CD14-positive monocyte (primary cell): ENCODE results near the gene PLXDC2. TPM values are rescaled to one million over a fixed set of nuclear protein-coding genes. Genes with fewer than 3 reads are reported as not detected.
A peak's percentile ranks its signal among the peaks of the same experiment; 100 is the strongest.

Experiments
- DNase-seq, 3 donors: peaks; one replicate each; pipeline ENCODE4 v3.0.0-alpha.2; 2011 to 2022
- H2AFZ ChIP-seq: 2 replicates; pipeline ENCODE4 v1.6.0; 2012; ENCODE audit warnings: mild to moderate bottlenecking, low read depth, low read length, inconsistent platforms; ENCODE audit not compliant: insufficient read depth, poor library complexity, severe bottlenecking
- H3K27ac ChIP-seq, 2 donors: 1 replicate in 1 of 2; 2 replicates in 1 of 2; pipeline ENCODE4 v1.5.1; 2012 to 2013; ENCODE audit warnings: low read length in 2 of 2, control low read depth in 1 of 2, inconsistent platforms in 1 of 2, low read depth in 1 of 2, mild to moderate bottlenecking in 1 of 2
- H3K27me3 ChIP-seq, 2 donors: one replicate each; pipeline versions ENCODE4 v1.6.0 to v1.6.1; 2011 to 2013; ENCODE audit warnings: low read length in 2 of 2; ENCODE audit not compliant: control insufficient read depth in 2 of 2, insufficient read depth in 2 of 2
- H3K36me3 ChIP-seq, 2 donors: replicated peaks in 1 of 2; 1 replicate in 1 of 2; 2 replicates in 1 of 2; pipeline versions ENCODE4 v1.5.1 to v1.6.1; 2012 to 2013; ENCODE audit warnings: low read length in 2 of 2, control low read depth in 1 of 2, inconsistent platforms in 1 of 2, mild to moderate bottlenecking in 1 of 2; ENCODE audit not compliant: insufficient read depth in 2 of 2, control insufficient read depth in 1 of 2
- H3K4me1 ChIP-seq, 2 donors: 1 replicate in 1 of 2; 2 replicates in 1 of 2; pipeline versions ENCODE4 v1.5.1 to v1.6.1; 2012 to 2013; ENCODE audit warnings: low read length in 2 of 2, control low read depth in 1 of 2, inconsistent platforms in 1 of 2, mild to moderate bottlenecking in 1 of 2, moderate library complexity in 1 of 2; ENCODE audit not compliant: insufficient read depth in 2 of 2, control insufficient read depth in 1 of 2
- H3K4me2 ChIP-seq: replicated peaks from 2 replicates; pipeline ENCODE3; 2012; ENCODE audit warnings: low read length, moderate library complexity, mild to moderate bottlenecking; ENCODE audit not compliant: poor library complexity, severe bottlenecking; ENCODE audit errors: extremely low read depth
- H3K4me3 ChIP-seq, 3 experiments: fragments of 200-600 bp in 1 of 3; sonication (generic) in 1 of 3; replicated peaks in 1 of 3; 1 replicate in 2 of 3; 2 replicates in 1 of 3; pipeline ENCODE4 v1.5.1; 2011 to 2013; ENCODE audit warnings: low read length in 3 of 3, mild to moderate bottlenecking in 3 of 3, control low read depth in 2 of 3, low read depth in 2 of 3, inconsistent platforms in 1 of 3, moderate library complexity in 1 of 3
- H3K79me2 ChIP-seq: 2 replicates; pipeline ENCODE4 v1.6.0; 2012; ENCODE audit warnings: mild to moderate bottlenecking, control low read depth, inconsistent platforms, low read length, moderate library complexity; ENCODE audit not compliant: insufficient read depth
- H3K9ac ChIP-seq: 2 replicates; pipeline ENCODE4 v1.6.0; 2017; ENCODE audit warnings: low read length, mild to moderate bottlenecking; ENCODE audit not compliant: insufficient read depth, poor library complexity, severe bottlenecking
- H3K9me3 ChIP-seq, 2 donors: replicated peaks in 1 of 2; 1 replicate in 1 of 2; 2 replicates in 1 of 2; pipeline versions ENCODE4 v1.5.1 to v1.6.1; 2012 to 2013; ENCODE audit warnings: low read length in 2 of 2, control low read depth in 1 of 2; ENCODE audit not compliant: control insufficient read depth in 1 of 2, insufficient read depth in 1 of 2
- H4K20me1 ChIP-seq: 2 replicates; pipeline ENCODE4 v1.6.0; 2012; ENCODE audit warnings: mild to moderate bottlenecking, low read length, control low read depth, moderate library complexity; ENCODE audit not compliant: insufficient read depth
- H3K27ac Mint-ChIP-seq, 7 donors: one replicate each; pipeline ENCODE4 v1.8.0; 2020; ENCODE audit warnings: mild to moderate bottlenecking in 7 of 7, mixed read lengths in 7 of 7, moderate library complexity in 6 of 7, inconsistent platforms in 2 of 7
- H3K27me3 Mint-ChIP-seq, 3 donors: one replicate each; pipeline ENCODE4 v1.8.0; 2021 to 2022; ENCODE audit warnings: low read depth in 3 of 3, mild to moderate bottlenecking in 3 of 3, mixed read lengths in 3 of 3, moderate library complexity in 3 of 3, inconsistent platforms in 1 of 3
- H3K36me3 Mint-ChIP-seq, 2 donors: one replicate each; pipeline ENCODE4 v1.8.0; 2020; ENCODE audit warnings: mixed read lengths in 2 of 2, inconsistent platforms in 1 of 2, mild to moderate bottlenecking in 1 of 2
- H3K4me1 Mint-ChIP-seq: one replicate; pipeline ENCODE4 v1.8.0; 2020; ENCODE audit warnings: mild to moderate bottlenecking, mixed read lengths
- H3K4me3 Mint-ChIP-seq, 2 donors: one replicate each; pipeline ENCODE4 v1.8.0; 2020; ENCODE audit warnings: mild to moderate bottlenecking in 2 of 2, mixed read lengths in 2 of 2, moderate library complexity in 1 of 2
- H3K9me3 Mint-ChIP-seq, 7 donors: one replicate each; pipeline ENCODE4 v1.8.0; 2020 to 2022; ENCODE audit warnings: mixed read lengths in 7 of 7, mild to moderate bottlenecking in 6 of 7, moderate library complexity in 6 of 7, inconsistent platforms in 2 of 7
- CTCF ChIP-seq: fragments of 200-600 bp; IDR thresholded peaks from one replicate; pipeline ENCODE4 v1.8.0; 2022; ENCODE audit warnings: antibody characterized with exemption, mild to moderate bottlenecking
- WGBS: methylation state at CpG from one replicate; pipeline ENCODE4 v1.1.5; 2013; ENCODE audit warnings: missing lambda C conversion rate; ENCODE audit not compliant: insufficient coverage; 5-methylcytosine and 5-hydroxymethylcytosine counted together
- intact Hi-C, 2 donors: fragments of 100-400 bp; cut with micrococcal nuclease; formaldehyde crosslinking; loops; one replicate each; pipeline versions ENCODE4 v1.15.0 to v1.15.1; 2023
- polyA plus RNA-seq, 3 donors: library from polyadenylated mRNA; depleted of rRNA in 1 of 3; unstranded in 2 of 3; stranded (reverse) in 1 of 3; fragments of 300-500 nt in 2 of 3; fragments of >200 nt in 1 of 3; fragmentation: Illumina TruSeq in 2 of 3; gene quantifications; 1 replicate in 2 of 3; 2 replicates in 1 of 3; pipeline ENCODE4 v1.2.3, GENCODE V29; 2012 to 2021

Gene PLXDC2
- polyA plus RNA-seq, 3 donors: 37.5 to 128 (median 93.6) TPM

- WGBS: 100% methylated on average over 1 of the region's 1 CpG
- no peaks in the 10 kb centered on the region for H4K20me1 ChIP-seq
- H3K4me3 ChIP-seq: no peak overlapping the region
- no peak overlapping the region for H3K27ac ChIP-seq
- intact Hi-C loops: no loop called here
- peak; percentile 48 for TF ChIP-seq CTCF
- Mint-ChIP-seq H3K27ac (no peak overlapping the region), H3K36me3 (no peaks in the 10 kb centered on the region), H3K9me3 (peaks cover 0 to 3% (median 0%) of the 10 kb centered on the region in 7 donors), H3K4me1 (peaks cover 12% of the 10 kb centered on the region), H3K27me3 (peaks cover 6 to 11% (median 8%) of the 10 kb centered on the region in 3 donors), H3K4me3 (no peak overlapping the region)
- peak in 1 of 3 donors; percentile 29 for DNase-seq
- peaks cover 14% of the 10 kb centered on the region for H3K79me2 ChIP-seq
- no peak overlapping the region for H3K9ac ChIP-seq
- no peaks in the 10 kb centered on the region for H3K27me3 ChIP-seq
- no peaks in the 10 kb centered on the region for H3K9me3 ChIP-seq
- H3K4me1 ChIP-seq: peaks cover 10 to 13% of the 10 kb centered on the region in 2 donors
- no peaks in the 10 kb centered on the region for H3K36me3 ChIP-seq
- no peak overlapping the region for H2AFZ ChIP-seq
- no peak overlapping the region for H3K4me2 ChIP-seq
Measured at GRCh38 chr10:19811540-19811939, 4.7 kb upstream of the PLXDC2 start.

- WGBS: no CpG with 5 or more reads among the region's 3 CpGs
- intact Hi-C loops: no loop called here
- H2AFZ ChIP-seq: no peak overlapping the region
Measured at GRCh38 chr10:19812976-19813375, 3.3 kb upstream of the PLXDC2 start.

More at GRCh38 chr10:19812976-19813375, 3.3 kb upstream of the PLXDC2 start:
- Histone ChIP-seq H3K79me2 (peaks cover 28% of the 10 kb centered on the region), H3K9ac (no peak overlapping the region), H3K4me2 (no peak overlapping the region), H3K36me3 (no peaks in the 10 kb centered on the region), H4K20me1 (peaks cover 12% of the 10 kb centered on the region), H3K9me3 (no peaks in the 10 kb centered on the region), H3K27ac (no peak overlapping the region), H3K4me1 (peaks cover 10 to 13% of the 10 kb centered on the region in 2 donors), H3K4me3 (no peak overlapping the region), H3K27me3 (no peaks in the 10 kb centered on the region)
- no peak for TF ChIP-seq CTCF
- Mint-ChIP-seq H3K4me1 (peaks cover 12% of the 10 kb centered on the region), H3K36me3 (no peaks in the 10 kb centered on the region), H3K4me3 (no peak overlapping the region), H3K9me3 (peaks cover 0 to 3% (median 0%) of the 10 kb centered on the region in 7 donors), H3K27ac (no peak overlapping the region), H3K27me3 (peaks cover 8 to 10% (median 8%) of the 10 kb centered on the region in 3 donors)
- DNase-seq: no peak
